Mucosa of descending colon (tissue), 3 donors: ENCODE measurements around the gene YWHAE. TPM values are rescaled to one million over a fixed set of nuclear protein-coding genes. Genes with fewer than 3 reads are reported as not detected.
"Not testable (repeated sequence)": the region's sequence is repeated elsewhere in the genome, so short reads cannot be mapped to it uniquely, and the experiment has no call there.

ENCODE experiments used
- ATAC-seq: fragments of 200-7000 bp; cut with Tn5 transposase; one replicate; pipeline ENCODE4 v1.9.1; 2020; ENCODE audit warnings: mild to moderate bottlenecking, moderate library complexity
- DNase-seq, 3 donors: peaks; one replicate each; pipeline ENCODE4 v3.0.0-alpha.2; 2020
- H3K36me3 ChIP-seq: fragments of 200-600 bp; one replicate; pipeline ENCODE4 v1.8.0; 2021; ENCODE audit warnings: low read depth, mild to moderate bottlenecking
- H3K4me1 ChIP-seq: fragments of 200-600 bp; one replicate; pipeline ENCODE4 v1.8.0; 2021; ENCODE audit warnings: low read depth, mild to moderate bottlenecking
- H3K4me3 ChIP-seq: fragments of 200-600 bp; one replicate; pipeline ENCODE4 v1.8.0; 2021; ENCODE audit warnings: mild to moderate bottlenecking
- H3K9me3 ChIP-seq: fragments of 200-600 bp; one replicate; pipeline ENCODE4 v1.8.0; 2021; ENCODE audit warnings: mild to moderate bottlenecking
- CTCF ChIP-seq: fragments of 200-600 bp; IDR thresholded peaks from one replicate; pipeline ENCODE4 v1.8.0; 2022; ENCODE audit warnings: antibody characterized with exemption, mild to moderate bottlenecking
- intact Hi-C, 2 donors: fragments of 100-400 bp; cut with DNase I in 1 of 2; cut with micrococcal nuclease in 1 of 2; formaldehyde crosslinking; loops; one replicate each; pipeline versions ENCODE4 v1.11.0 to v1.11.1; 2022; cut with DNase I, micrococcal nuclease
- total RNA-seq, 3 donors: library from RNA; stranded (reverse); fragmentation: NEBNext Ultra II Directional in 2 of 3; extraction: Animal tissue kit (Norgen Biotek cat#: 25700) in 2 of 3; gene quantifications; one replicate each; pipeline versions ENCODE4 v1.2.1 to v1.2.4, GENCODE V29; 2021 to 2023
- donor health status: DM: no; HTN: no; CAD: no; lungs with moderate emphysema.
- donor health status: DM: no; HTN: no; CAD: no.
- donor health status: DM: no; HTN: yes; CAD: no.

YWHAE gene
- total RNA-seq, 3 donors from 2014 or later, result 370 to 494 (median 380) TPM

- Histone ChIP-seq H3K36me3 (no peaks in the 10 kb centered on the region), H3K4me3 (no peak overlapping the region), H3K9me3 (no peaks in the 10 kb centered on the region), H3K4me1 (peaks cover 6% of the 10 kb centered on the region)
- no peak for TF ChIP-seq CTCF
- ATAC-seq (no peak), DNase-seq (no peak)
- intact Hi-C loops, result no loop called here
Measured at GRCh38 chr17:1423456-1424135, 23.6 kb upstream of the YWHAE start.

GRCh38 chr17:1422885-1423284 lies 22.9 kb upstream of the YWHAE start:
- intact Hi-C loops, result no loop called here
- Histone ChIP-seq H3K9me3 (no peaks in the 10 kb centered on the region), H3K36me3 (no peaks in the 10 kb centered on the region), H3K4me1 (peaks cover under 1% of the 10 kb centered on the region), H3K4me3 (no peak overlapping the region)
- ATAC-seq (peak; percentile 19), DNase-seq (no peak)
- TF ChIP-seq CTCF, result no peak

GRCh38 chr17:1421470-1421869 lies 21.4 kb upstream of the YWHAE start:
- ATAC-seq (no peak), DNase-seq (no peak)
- Histone ChIP-seq H3K36me3 (no peaks in the 10 kb centered on the region), H3K9me3 (no peaks in the 10 kb centered on the region), H3K4me3 (no peak overlapping the region), H3K4me1 (no peaks in the 10 kb centered on the region)
- intact Hi-C loops, result no loop called here
- TF ChIP-seq CTCF, result no peak

GRCh38 chr17:1420981-1421380 lies 21.0 kb upstream of the YWHAE start:
- no peaks in the 10 kb centered on the region for H3K36me3 ChIP-seq
- ATAC-seq, result no peak
- H3K4me1 ChIP-seq, result no peaks in the 10 kb centered on the region
- no peak for TF ChIP-seq CTCF
- H3K4me3 ChIP-seq, result no peak overlapping the region
- H3K9me3 ChIP-seq, result no peaks in the 10 kb centered on the region
- intact Hi-C loops, result no loop called here
- no peak for DNase-seq

GRCh38 chr17:1420163-1420562 lies 20.1 kb upstream of the YWHAE start:
- no peak for TF ChIP-seq CTCF
- ATAC-seq (no peak), DNase-seq (peak in 1 of 3 donors; percentile 17)
- Histone ChIP-seq H3K4me1 (no peaks in the 10 kb centered on the region), H3K9me3 (no peaks in the 10 kb centered on the region), H3K36me3 (no peaks in the 10 kb centered on the region), H3K4me3 (no peak overlapping the region)
- intact Hi-C loops, result no loop called here

GRCh38 chr17:1418476-1418875 lies 18.5 kb upstream of the YWHAE start:
- H3K4me1 ChIP-seq, H3K36me3 ChIP-seq, H3K9me3 ChIP-seq, ATAC-seq, intact Hi-C loops, H3K4me3 ChIP-seq: not testable (repeated sequence)
- DNase-seq, result peak in 1 of 3 donors; percentile 17
